GM20431 (cell line): ENCODE data around the gene OCRL.

Experiments used
- in situ Hi-C: fragments of 300-500 bp; cut with MseI, MboI; formaldehyde crosslinking; loops from one replicate; pipeline ENCODE4 v1.15.0; 2020; ENCODE audit warnings: low sequenced_read_pairs; ENCODE audit not compliant: unreplicated experiment

OCRL gene

GRCh38 chrX:129540068-129540653 lies at the start of gene OCRL:
Gene OCRL, plus strand, starts transcription at chrX:129540259. Its CDS starts 181 bp downstream, at chrX:129540440.
- in situ Hi-C loops: no loop called here

- in situ Hi-C loops: no loop called here
These were observed 49.7 kb upstream of the OCRL start for GRCh38 chrX:129490330-129490729.

GRCh38 chrX:129493643-129494042 lies 46.4 kb upstream of the OCRL start:
- in situ Hi-C loops: no loop called here

- in situ Hi-C loops: no loop called here
These were observed 45.2 kb upstream of the OCRL start for GRCh38 chrX:129494887-129495286.

- in situ Hi-C loops: no loop called here
These were observed 44.2 kb upstream of the OCRL start for GRCh38 chrX:129495900-129496299.

GRCh38 chrX:129496625-129497024 lies 43.4 kb upstream of the OCRL start:
- in situ Hi-C loops: no loop called here

- in situ Hi-C loops: no loop called here
These were observed 42.8 kb upstream of the OCRL start for GRCh38 chrX:129497146-129497843.

GRCh38 chrX:129510331-129510730 lies 29.7 kb upstream of the OCRL start:
- in situ Hi-C loops: no loop called here

- in situ Hi-C loops: no loop called here
These were observed 28.4 kb upstream of the OCRL start for GRCh38 chrX:129511689-129512088.

GRCh38 chrX:129512409-129512808 lies 27.6 kb upstream of the OCRL start:
- in situ Hi-C loops: no loop called here

- in situ Hi-C loops: no loop called here
These were observed 23.7 kb upstream of the OCRL start for GRCh38 chrX:129516402-129516801.

GRCh38 chrX:129520151-129520550 lies 19.9 kb upstream of the OCRL start:
- in situ Hi-C loops: no loop called here

GRCh38 chrX:129522184-129523078 lies 17.6 kb upstream of the OCRL start:
- in situ Hi-C loops: no loop called here

GRCh38 chrX:129523079-129523911 lies 16.8 kb upstream of the OCRL start, which contains the start of gene SMARCA1:
Gene SMARCA1, minus strand, starts transcription at chrX:129523490. Its CDS starts 120 bp downstream, at chrX:129523370.
- in situ Hi-C loops: no loop called here

GRCh38 chrX:129524250-129524850 lies 15.7 kb upstream of the OCRL start:
- in situ Hi-C loops: no loop called here

GRCh38 chrX:129525162-129525561 lies 14.9 kb upstream of the OCRL start:
- in situ Hi-C loops: no loop called here

- in situ Hi-C loops: no loop called here
These were observed 14.2 kb upstream of the OCRL start for GRCh38 chrX:129525896-129526295.

- in situ Hi-C loops: no loop called here
These were observed 10.3 kb upstream of the OCRL start for GRCh38 chrX:129529685-129530281.

- in situ Hi-C loops: no loop called here
These were observed 9.6 kb upstream of the OCRL start for GRCh38 chrX:129530410-129530809.
